Large intestine (tissue), 3 donors: Measurements from ENCODE around the gene AQP12B. TPM values are rescaled to one million over a fixed set of nuclear protein-coding genes. Genes with fewer than 3 reads are reported as not detected.

ENCODE experiments used
- DNase-seq, 2 donors: peaks; one replicate each; pipeline versions ENCODE4 v3.0.0 to v3.0.0-alpha.2; 2013
- H3K27ac ChIP-seq: one replicate; pipeline ENCODE4 v1.5.1; 2013; ENCODE audit warnings: low read length
- H3K27me3 ChIP-seq: 2 replicates; pipeline ENCODE4 v1.6.1; 2013; ENCODE audit warnings: low read length; ENCODE audit not compliant: control insufficient read depth, insufficient read depth
- H3K36me3 ChIP-seq: 2 replicates; pipeline ENCODE4 v1.6.1; 2013; ENCODE audit warnings: low read length; ENCODE audit not compliant: control insufficient read depth, insufficient read depth
- H3K4me1 ChIP-seq: one replicate; pipeline ENCODE4 v1.6.1; 2013; ENCODE audit warnings: low read length; ENCODE audit not compliant: control insufficient read depth, insufficient read depth
- H3K4me3 ChIP-seq: one replicate; pipeline ENCODE4 v1.5.1; 2013; ENCODE audit warnings: low read length
- H3K9me3 ChIP-seq: one replicate; pipeline ENCODE4 v1.6.1; 2013; ENCODE audit warnings: mild to moderate bottlenecking, low read depth, low read length, moderate library complexity; ENCODE audit not compliant: control insufficient read depth
- WGBS: methylation state at CpG from one replicate; pipeline ENCODE4 v1.1.5; 2013; ENCODE audit warnings: low lambda C conversion rate; ENCODE audit not compliant: insufficient coverage; 5-methylcytosine and 5-hydroxymethylcytosine counted together
- polyA plus RNA-seq: library from polyadenylated mRNA; unstranded; fragments of 120-200 nt; gene quantifications from one replicate; pipeline ENCODE4 v1.2.1, GENCODE V29; 2013

The AQP12B gene
- polyA plus RNA-seq, 1 donor: 10.6 TPM

GRCh38 chr2:240725266-240725665 lies 42.6 kb upstream of the AQP12B start:
- no peak overlapping the region for H3K27ac ChIP-seq
- WGBS: no CpG with 5 or more reads among the region's 12 CpGs

DNA sequence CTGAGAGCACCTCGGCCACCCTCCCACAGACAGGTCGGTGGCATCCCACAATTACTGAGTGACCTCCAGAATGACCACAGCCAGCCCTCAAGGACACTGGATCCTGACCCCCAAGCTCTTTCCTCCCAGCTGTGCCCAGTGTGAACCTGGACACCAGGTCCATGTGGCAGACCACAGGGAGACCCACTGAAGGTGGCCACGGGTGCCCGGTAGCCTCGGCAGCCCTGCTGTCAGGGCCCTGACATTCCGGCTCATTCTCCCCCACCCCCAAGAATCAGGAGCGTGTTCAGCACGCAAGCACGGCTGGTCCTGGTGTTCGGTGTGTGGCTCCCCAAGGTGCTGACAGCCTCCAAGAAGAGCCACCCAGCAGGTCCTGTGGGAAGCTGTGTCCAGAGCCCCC lies 41.7 kb upstream of the AQP12B start:
- no peak for DNase-seq
- Histone ChIP-seq H3K27me3 (no peaks in the 10 kb centered on the region), H3K4me1 (no peaks in the 10 kb centered on the region), H3K4me3 (no peak overlapping the region), H3K9me3 (no peaks in the 10 kb centered on the region), H3K36me3 (no peaks in the 10 kb centered on the region), H3K27ac (no peak overlapping the region)
- no CpG with 5 or more reads among the region's 10 CpGs for WGBS

More at GRCh38 chr2:240725266-240725665, 42.6 kb upstream of the AQP12B start:
- Histone ChIP-seq H3K36me3 (no peaks in the 10 kb centered on the region), H3K27me3 (no peaks in the 10 kb centered on the region), H3K4me3 (no peak overlapping the region), H3K9me3 (no peaks in the 10 kb centered on the region), H3K4me1 (no peaks in the 10 kb centered on the region)
- no peak for DNase-seq

GRCh38 chr2:240723851-240724250 lies 41.2 kb upstream of the AQP12B start:
- no peak for DNase-seq
- no peaks in the 10 kb centered on the region for H3K27me3 ChIP-seq
- H3K27ac ChIP-seq: no peak overlapping the region
- H3K4me1 ChIP-seq: no peaks in the 10 kb centered on the region
- H3K36me3 ChIP-seq: no peaks in the 10 kb centered on the region
- H3K9me3 ChIP-seq: no peaks in the 10 kb centered on the region
- WGBS: no CpG with 5 or more reads among the region's 9 CpGs
- no peak overlapping the region for H3K4me3 ChIP-seq

- DNase-seq: no peak
- Histone ChIP-seq H3K27me3 (no peaks in the 10 kb centered on the region), H3K4me1 (no peaks in the 10 kb centered on the region), H3K9me3 (no peaks in the 10 kb centered on the region), H3K4me3 (no peak overlapping the region), H3K27ac (no peak overlapping the region), H3K36me3 (no peaks in the 10 kb centered on the region)
- no CpG with 5 or more reads among the region's 32 CpGs for WGBS
Observed at GRCh38 chr2:240722796-240723735, 40.4 kb upstream of the AQP12B start.

GRCh38 chr2:240722376-240722775 lies 39.7 kb upstream of the AQP12B start:
- Histone ChIP-seq H3K36me3 (no peaks in the 10 kb centered on the region), H3K27me3 (no peaks in the 10 kb centered on the region), H3K9me3 (no peaks in the 10 kb centered on the region), H3K27ac (no peak overlapping the region), H3K4me1 (no peaks in the 10 kb centered on the region), H3K4me3 (no peak overlapping the region)
- WGBS: no CpG with 5 or more reads among the region's 16 CpGs
- no peak for DNase-seq

GRCh38 chr2:240721596-240722180 lies 39.0 kb upstream of the AQP12B start:
- Histone ChIP-seq H3K27ac (no peak overlapping the region), H3K36me3 (no peaks in the 10 kb centered on the region), H3K27me3 (no peaks in the 10 kb centered on the region), H3K9me3 (no peaks in the 10 kb centered on the region), H3K4me1 (no peaks in the 10 kb centered on the region), H3K4me3 (no peak overlapping the region)
- no CpG with 5 or more reads among the region's 20 CpGs for WGBS
- no peak for DNase-seq

DNA sequence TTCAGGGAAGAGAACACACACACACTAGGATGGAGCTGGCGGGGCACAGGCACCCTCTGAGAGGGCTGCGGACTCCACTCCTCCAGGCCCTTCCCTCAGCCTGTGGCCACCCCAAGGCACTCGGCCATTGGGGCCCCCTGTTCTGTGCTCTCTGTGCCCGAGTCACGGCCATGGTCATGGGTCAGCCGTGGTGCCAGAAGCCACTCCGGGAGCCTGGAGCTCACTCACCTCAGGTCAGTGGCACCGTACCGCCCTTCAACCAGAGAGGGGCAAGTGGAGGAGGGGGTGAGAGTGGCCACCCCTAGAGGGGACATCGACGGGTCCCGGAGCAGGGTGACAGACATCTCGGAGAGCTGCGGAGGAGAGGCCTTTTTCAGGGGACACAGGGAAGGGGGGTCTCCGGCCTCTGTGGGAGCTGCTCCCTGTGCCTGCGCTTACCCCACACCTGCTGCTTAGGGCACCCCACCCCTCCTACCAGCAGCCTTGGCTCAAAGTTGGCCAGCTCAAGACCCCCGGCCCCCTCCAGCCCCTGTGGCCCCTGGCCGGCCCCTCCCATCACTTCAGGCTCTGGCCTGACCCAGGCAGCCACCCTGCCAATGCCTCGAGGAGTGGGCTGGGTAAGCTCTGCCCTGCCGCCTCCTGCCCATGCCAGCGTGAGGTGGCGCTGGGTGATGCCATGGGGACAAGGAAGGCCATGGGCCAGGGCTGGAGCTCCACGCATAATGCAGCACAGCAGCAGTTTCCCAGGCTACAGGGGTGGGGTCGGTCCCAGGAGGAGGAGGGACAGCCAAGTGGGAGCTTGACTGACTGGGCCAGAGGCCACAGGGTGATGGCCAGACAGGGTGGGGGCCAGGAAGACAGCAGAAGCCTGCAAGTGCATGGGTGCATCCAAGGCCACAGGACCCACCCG lies 38.3 kb upstream of the AQP12B start:
- Histone ChIP-seq H3K36me3 (no peaks in the 10 kb centered on the region), H3K27me3 (no peaks in the 10 kb centered on the region), H3K4me1 (no peaks in the 10 kb centered on the region), H3K9me3 (no peaks in the 10 kb centered on the region), H3K27ac (no peak overlapping the region), H3K4me3 (no peak overlapping the region)
- DNase-seq: no peak
- no CpG with 5 or more reads among the region's 25 CpGs for WGBS

DNA sequence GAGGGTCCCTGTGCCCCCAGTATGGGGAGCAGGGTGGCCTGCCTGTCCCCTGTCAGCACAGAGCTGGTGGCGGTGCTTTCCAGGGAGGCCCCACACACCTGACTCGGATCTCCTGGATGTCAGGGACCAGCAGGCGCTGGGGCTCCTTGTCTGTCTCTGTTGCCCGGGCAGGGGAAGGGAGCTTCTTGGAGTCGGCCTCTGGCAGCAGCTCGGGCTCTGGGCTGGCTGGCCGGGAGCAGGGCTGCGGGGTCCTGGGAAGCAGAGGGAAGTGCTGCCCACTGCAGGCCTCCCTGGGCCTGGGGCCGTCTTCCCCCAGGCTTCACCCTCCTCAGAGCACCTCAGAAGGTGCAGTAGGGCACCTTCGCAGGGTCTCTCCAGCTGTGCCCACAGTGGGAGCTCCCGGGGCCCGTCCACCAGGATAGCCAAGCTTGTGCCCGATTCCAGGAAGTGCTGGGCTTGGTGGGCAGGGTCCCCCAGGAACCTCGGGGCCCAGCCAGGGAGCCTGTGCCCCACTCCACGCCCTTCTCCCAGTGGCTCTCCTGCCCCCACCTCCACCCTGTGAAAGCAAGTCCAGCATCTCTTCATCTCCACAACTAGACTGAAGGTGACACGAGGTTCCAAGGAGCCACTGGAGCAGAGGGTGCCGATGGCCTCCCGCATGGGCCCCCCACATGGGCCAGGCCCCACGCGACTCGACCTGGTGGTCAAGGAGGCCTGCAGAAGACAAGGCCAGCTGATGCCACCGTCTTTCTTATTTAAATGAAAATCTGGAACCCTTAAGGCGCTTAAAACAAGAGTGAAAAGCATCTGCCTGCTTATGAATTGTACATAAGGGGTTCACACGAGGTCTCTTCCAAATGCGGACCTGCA lies 37.2 kb upstream of the AQP12B start:
- no peaks in the 10 kb centered on the region for H3K36me3 ChIP-seq
- 100% methylated on average over 1 of the region's 25 CpGs for WGBS
- DNase-seq: no peak

GRCh38 chr2:240718896-240719490 lies 36.3 kb upstream of the AQP12B start:
- WGBS: 100% methylated on average over 1 of the region's 25 CpGs
- Histone ChIP-seq H3K27ac (no peak overlapping the region), H3K36me3 (no peaks in the 10 kb centered on the region), H3K4me1 (no peaks in the 10 kb centered on the region), H3K27me3 (no peaks in the 10 kb centered on the region), H3K4me3 (no peak overlapping the region), H3K9me3 (no peaks in the 10 kb centered on the region)
- no peak for DNase-seq

More for the DNA sequence above, 37.2 kb upstream of the AQP12B start:
- Histone ChIP-seq H3K4me1 (no peaks in the 10 kb centered on the region), H3K27ac (no peak overlapping the region), H3K9me3 (no peaks in the 10 kb centered on the region), H3K4me3 (no peak overlapping the region), H3K27me3 (no peaks in the 10 kb centered on the region)
